A673 (cell line): ENCODE data around the gene HSFX2. TPM values are rescaled to one million over a fixed set of nuclear protein-coding genes. Genes with fewer than 3 reads are reported as not detected.

Experiments used
- BruUV-seq: library from RNA; stranded (reverse); fragments of 400-500 nt; replicated peaks from 2 replicates; lab custom pipeline; 2021; lab: Mats Ljungman, UMichigan
- CTCF ChIA-PET: fragments of 300-600 bp; sonication (Branson Sonifier 250); formaldehyde crosslinking; loops from one replicate; lab custom pipeline; 2022; ENCODE audit warnings: antibody characterized with exemption; lab: Charles Lee
- POLR2A ChIA-PET: fragments of 300-600 bp; sonication (Branson Sonifier 250); formaldehyde crosslinking; loops from one replicate; lab custom pipeline; 2022; ENCODE audit warnings: antibody characterized with exemption; ENCODE audit not compliant: low non-redundant PET; lab: Charles Lee
- DNase-seq: peaks from one replicate; pipeline ENCODE4 v3.0.0-alpha.2; 2015; ENCODE audit warnings: low spot score
- H3K27ac ChIP-seq: fragments of 200-600 bp; sonication (generic); 2 replicates; pipeline ENCODE4 v1.5.1; 2016; ENCODE audit warnings: mixed run types, low read depth, mild to moderate bottlenecking, mixed read lengths, antibody characterized with exemption, low read length; ENCODE audit not compliant: poor library complexity, severe bottlenecking
- H3K27me3 ChIP-seq: fragments of 200-600 bp; sonication (generic); replicated peaks from 2 replicates; pipeline ENCODE4 v1.6.1; 2017; ENCODE audit warnings: mixed run types, low read depth, mild to moderate bottlenecking, mixed read lengths, antibody characterized with exemption, low read length; ENCODE audit not compliant: insufficient read depth, poor library complexity
- H3K36me3 ChIP-seq: fragments of 200-600 bp; sonication (generic); 2 replicates; pipeline ENCODE4 v1.6.1; 2016; ENCODE audit warnings: mixed run types, mild to moderate bottlenecking, mixed read lengths, antibody characterized with exemption, low read length; ENCODE audit not compliant: insufficient read depth, poor library complexity, severe bottlenecking
- H3K4me1 ChIP-seq: fragments of 200-600 bp; sonication (generic); 2 replicates; pipeline ENCODE4 v1.6.1; 2017; ENCODE audit warnings: mixed run types, mild to moderate bottlenecking, mixed read lengths, antibody characterized with exemption, low read length; ENCODE audit not compliant: insufficient read depth, poor library complexity, severe bottlenecking
- H3K4me3 ChIP-seq: fragments of 200-600 bp; sonication (generic); 2 replicates; pipeline ENCODE4 v1.5.1; 2016; ENCODE audit warnings: low read depth, mixed run types, mild to moderate bottlenecking, mixed read lengths, low read length; ENCODE audit not compliant: poor library complexity, severe bottlenecking
- H3K9me3 ChIP-seq: fragments of 200-600 bp; sonication (generic); 2 replicates; pipeline ENCODE4 v1.6.1; 2016; ENCODE audit warnings: mixed run types, low read depth, mild to moderate bottlenecking, mixed read lengths, antibody characterized with exemption, low read length; ENCODE audit not compliant: poor library complexity, severe bottlenecking
- EZH2 ChIP-seq: fragments of 200-600 bp; sonication (generic); IDR thresholded peaks from 2 replicates; pipeline ENCODE4 v1.6.1; 2017; ENCODE audit warnings: borderline replicate concordance, low read depth, mild to moderate bottlenecking, mixed read lengths, antibody characterized with exemption, low read length; ENCODE audit not compliant: poor library complexity, severe bottlenecking
- intact Hi-C: fragments of 100-400 bp; cut with micrococcal nuclease; formaldehyde crosslinking; loops from one replicate; pipeline ENCODE4 v1.10.0; 2022; ENCODE audit not compliant: unreplicated experiment
- total RNA-seq: library from RNA; stranded (reverse); gene quantifications from 2 replicates; pipeline ENCODE4 v1.2.3, GENCODE V29; 2021
- TF ChIP-seq, protein P1 (sequence below): fragments of 300-800, 200-600 bp; sonication (generic); conservative IDR thresholded peaks from 2 replicates; pipeline ENCODE4 v1.5.1; 2017; ENCODE audit warnings: low read depth, mild to moderate bottlenecking, antibody characterized with exemption, low read length, moderate library complexity, mixed read lengths

HSFX2 gene
- total RNA-seq, 1 experiment from 2014 or later: not detected

DNA sequence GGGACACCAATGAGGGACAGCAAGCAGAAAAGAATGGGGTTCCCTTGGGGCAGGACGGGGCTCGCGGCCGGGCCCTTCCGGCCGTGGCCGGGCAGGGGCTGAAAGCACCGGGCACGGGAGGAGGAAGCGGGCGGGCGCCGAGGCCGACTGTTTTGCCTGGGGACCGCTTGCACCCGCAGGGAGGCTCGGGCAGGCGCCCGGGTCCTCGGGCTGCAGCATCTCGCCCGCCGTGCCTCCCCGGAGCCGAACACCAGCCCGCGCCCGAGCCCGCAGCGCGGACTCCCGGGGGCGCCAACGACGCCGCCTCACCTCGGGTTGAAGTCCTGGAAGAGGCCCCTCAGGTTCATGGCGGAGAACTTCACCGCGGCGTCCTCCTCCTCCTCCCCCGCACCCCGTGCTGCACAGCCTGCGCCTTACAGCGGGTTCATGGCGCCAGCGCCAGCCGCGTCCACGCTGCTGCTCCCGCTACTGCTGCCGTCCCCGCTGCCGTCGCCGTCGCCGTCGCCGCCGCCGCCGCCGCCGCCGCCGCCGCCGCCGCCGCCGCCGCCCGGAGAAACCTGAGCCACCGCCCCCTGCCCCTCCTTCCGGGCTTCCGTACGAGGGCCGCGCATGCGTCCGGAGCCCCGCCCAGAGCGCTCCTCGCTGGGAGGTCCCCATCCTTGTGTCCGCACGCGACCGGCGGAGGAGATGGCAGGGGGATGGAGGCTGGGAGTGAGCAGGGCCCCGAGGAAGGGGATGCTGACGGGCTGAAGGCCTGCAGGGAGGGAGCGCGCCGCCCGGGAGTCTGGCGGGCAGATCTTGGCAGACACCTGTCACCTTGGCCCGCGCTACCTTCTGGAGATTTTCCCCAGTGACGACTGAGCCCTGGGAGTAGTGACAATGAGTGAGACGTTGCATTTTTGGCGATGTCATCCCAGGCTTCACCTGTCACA, 36.4 kb upstream of the HSFX2 start, which contains the start of gene TMEM185A:
TSS of gene TMEM185A (minus strand) at position 559 of the 932 bp plus-strand sequence. CDS start at position 347, 212 bp downstream.
- Histone ChIP-seq H3K9me3 (no peaks in the 10 kb centered on the region), H3K36me3 (no peaks in the 10 kb centered on the region), H3K27me3 (no peaks in the 10 kb centered on the region), H3K27ac (peak within 1 kb of the TSS; percentile 57), H3K4me3 (peak within 1 kb of the TSS; percentile 66), H3K4me1 (no peaks in the 10 kb centered on the region)
- BruUV-seq: no TSS peak
- no peak for TF ChIP-seq EZH2
- TF ChIP-seq, protein P1, sequence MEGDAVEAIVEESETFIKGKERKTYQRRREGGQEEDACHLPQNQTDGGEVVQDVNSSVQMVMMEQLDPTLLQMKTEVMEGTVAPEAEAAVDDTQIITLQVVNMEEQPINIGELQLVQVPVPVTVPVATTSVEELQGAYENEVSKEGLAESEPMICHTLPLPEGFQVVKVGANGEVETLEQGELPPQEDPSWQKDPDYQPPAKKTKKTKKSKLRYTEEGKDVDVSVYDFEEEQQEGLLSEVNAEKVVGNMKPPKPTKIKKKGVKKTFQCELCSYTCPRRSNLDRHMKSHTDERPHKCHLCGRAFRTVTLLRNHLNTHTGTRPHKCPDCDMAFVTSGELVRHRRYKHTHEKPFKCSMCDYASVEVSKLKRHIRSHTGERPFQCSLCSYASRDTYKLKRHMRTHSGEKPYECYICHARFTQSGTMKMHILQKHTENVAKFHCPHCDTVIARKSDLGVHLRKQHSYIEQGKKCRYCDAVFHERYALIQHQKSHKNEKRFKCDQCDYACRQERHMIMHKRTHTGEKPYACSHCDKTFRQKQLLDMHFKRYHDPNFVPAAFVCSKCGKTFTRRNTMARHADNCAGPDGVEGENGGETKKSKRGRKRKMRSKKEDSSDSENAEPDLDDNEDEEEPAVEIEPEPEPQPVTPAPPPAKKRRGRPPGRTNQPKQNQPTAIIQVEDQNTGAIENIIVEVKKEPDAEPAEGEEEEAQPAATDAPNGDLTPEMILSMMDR: no peak
- ChIA-PET CTCF (no interaction called here), POLR2A (no interaction called here)
- intact Hi-C loops: no loop called here
- peak; percentile 76 for DNase-seq

DNA sequence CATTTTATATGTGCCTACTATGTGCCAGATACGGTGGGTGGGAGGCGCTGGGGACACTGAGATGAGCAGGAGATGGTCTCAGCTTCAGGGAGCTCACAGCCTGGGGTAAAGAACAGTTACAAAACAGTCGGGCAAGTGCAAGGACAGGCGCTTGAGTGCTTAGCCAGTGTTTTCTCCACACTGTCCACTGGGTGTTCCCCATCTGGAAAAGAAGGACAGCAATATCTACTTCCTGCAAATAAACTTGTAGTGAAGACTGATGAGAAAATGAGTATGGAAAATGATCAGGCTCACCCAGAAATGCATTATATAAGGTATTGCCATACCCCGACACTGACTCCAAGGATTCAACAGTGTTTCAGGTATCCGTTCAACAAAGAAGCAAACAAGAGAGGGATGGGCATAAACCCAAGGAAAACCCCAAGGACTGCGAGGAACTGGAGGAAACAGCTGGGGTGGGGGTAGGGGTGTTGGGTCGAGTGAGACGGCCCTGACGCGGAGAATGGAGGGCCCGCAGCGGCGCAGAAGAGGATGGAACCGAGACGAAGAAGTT, 35.6 kb upstream of the HSFX2 start:
- Histone ChIP-seq H3K27ac (peak overlapping the region; percentile 57), H3K27me3 (no peaks in the 10 kb centered on the region), H3K9me3 (no peaks in the 10 kb centered on the region), H3K4me1 (no peaks in the 10 kb centered on the region), H3K4me3 (peak overlapping the region; percentile 66), H3K36me3 (no peaks in the 10 kb centered on the region)
- ChIA-PET POLR2A (no interaction called here), CTCF (no interaction called here)
- DNase-seq: peak; percentile 13
- intact Hi-C loops: no loop called here
- TF ChIP-seq, protein P1: no peak
- TF ChIP-seq EZH2: no peak
- no TSS peak for BruUV-seq

DNA sequence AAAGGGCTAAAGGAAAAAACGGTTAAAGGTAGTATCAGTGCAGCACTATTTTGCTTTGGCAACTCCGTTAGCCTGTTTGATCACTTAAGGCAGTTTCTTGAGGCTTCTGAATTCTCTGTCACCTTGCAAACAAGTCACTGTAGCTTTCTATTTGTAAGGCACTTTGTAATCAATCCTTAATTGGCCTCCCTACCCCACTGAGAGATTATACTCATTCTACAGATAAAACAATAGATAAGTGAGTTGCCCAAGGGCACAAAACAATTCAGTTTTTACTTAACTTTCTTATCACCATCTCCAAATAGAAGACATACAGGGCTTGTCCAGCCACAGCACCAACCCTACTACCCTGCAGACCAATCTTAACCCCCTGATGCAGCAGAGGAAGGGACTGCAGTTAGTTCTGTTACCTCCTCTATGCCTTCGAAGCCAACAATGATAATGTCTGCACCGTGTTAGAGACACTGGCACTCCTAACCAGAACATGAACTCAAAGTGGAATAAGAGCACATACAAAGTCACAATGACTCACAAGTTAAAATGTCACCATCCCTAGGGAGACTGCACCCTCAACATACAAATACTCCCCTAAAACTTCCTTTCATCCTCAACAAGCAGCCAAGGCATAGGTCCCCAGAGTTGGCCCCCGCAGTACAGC, 34.7 kb upstream of the HSFX2 start:
- CTCF ChIA-PET: no interaction called here

More for the DNA sequence above, 34.7 kb upstream of the HSFX2 start:
- Histone ChIP-seq H3K27me3 (no peaks in the 10 kb centered on the region), H3K27ac (no peak overlapping the region), H3K36me3 (no peaks in the 10 kb centered on the region), H3K4me1 (no peaks in the 10 kb centered on the region), H3K9me3 (no peaks in the 10 kb centered on the region), H3K4me3 (peak overlapping the region; percentile 66)
- TSS peak; percentile 24 for BruUV-seq
- TF ChIP-seq, protein P1: no peak
- no peak for TF ChIP-seq EZH2
- no peak for DNase-seq
- intact Hi-C loops: no loop called here
- POLR2A ChIA-PET: no interaction called here
